ENCODE measurements around the gene DBNL.

The DBNL gene

GRCh38 chr7:44045226-44046014 lies 918 bp downstream of the DBNL start:
- DNase-seq, result no peak

GRCh38 chr7:44046321-44047061 lies 2.0 kb downstream of the DBNL start:
- DNase-seq, result no peak

- DNase-seq, result no peak
Observed at GRCh38 chr7:44048031-44048795, 3.7 kb downstream of the DBNL start.

- no peak for DNase-seq
Observed at GRCh38 chr7:44050121-44050914, 5.8 kb downstream of the DBNL start.

GRCh38 chr7:44050915-44051560 lies 6.5 kb downstream of the DBNL start:
- no peak for DNase-seq

GRCh38 chr7:44051611-44052220 lies 7.2 kb downstream of the DBNL start:
- no peak for DNase-seq

GRCh38 chr7:44052771-44053365 lies 8.4 kb downstream of the DBNL start:
- DNase-seq, result no peak

- DNase-seq, result no peak
Observed at GRCh38 chr7:44056681-44057080, 12.2 kb downstream of the DBNL start.

GRCh38 chr7:44057181-44057848 lies 12.8 kb downstream of the DBNL start:
- no peak for DNase-seq

- no peak for DNase-seq
Observed at GRCh38 chr7:44057849-44058758, 13.6 kb downstream of the DBNL start.

GRCh38 chr7:44058759-44059218 lies 14.3 kb downstream of the DBNL start:
- no peak for DNase-seq

GRCh38 chr7:44059219-44060090 lies 15.0 kb downstream of the DBNL start:
- DNase-seq, result no peak

- no peak for DNase-seq
Observed at GRCh38 chr7:44060091-44060947, 15.8 kb downstream of the DBNL start.

- no peak for DNase-seq
Observed at GRCh38 chr7:44060948-44061644, 16.6 kb downstream of the DBNL start.

- no peak for DNase-seq
Observed at GRCh38 chr7:44061645-44062179, 17.2 kb downstream of the DBNL start.

GRCh38 chr7:44062180-44062902 lies 17.8 kb downstream of the DBNL start:
- no peak for DNase-seq

Measured in NCI-H1436 treated with DMSO at 0.1 percent for 48 hours (cell line).